GM18526 (cell line): ENCODE data around the gene TM4SF4.

Experiments
- POLR2A ChIP-seq: IDR thresholded peaks from 3 replicates; pipeline ENCODE4 v1.6.1; 2011; ENCODE audit not compliant: insufficient read length; ENCODE audit errors: extremely low read depth

TM4SF4 gene

GRCh38 chr3:149452036-149452435, 22.5 kb upstream of the TM4SF4 start:
- no peak for TF ChIP-seq POLR2A

- TF ChIP-seq POLR2A = no peak
Measured at GRCh38 chr3:149453140-149453805, 21.2 kb upstream of the TM4SF4 start.

- no peak for TF ChIP-seq POLR2A
Measured at GRCh38 chr3:149454746-149455145, 19.8 kb upstream of the TM4SF4 start.

- TF ChIP-seq POLR2A = no peak
Measured at GRCh38 chr3:149455366-149455765, 19.1 kb upstream of the TM4SF4 start.

GRCh38 chr3:149455989-149456388, 18.5 kb upstream of the TM4SF4 start:
- TF ChIP-seq POLR2A = no peak

- TF ChIP-seq POLR2A = no peak
Measured at GRCh38 chr3:149459491-149460059, 14.9 kb upstream of the TM4SF4 start.

GRCh38 chr3:149460117-149460516, 14.4 kb upstream of the TM4SF4 start:
- no peak for TF ChIP-seq POLR2A

GRCh38 chr3:149462051-149462450, 12.4 kb upstream of the TM4SF4 start:
- TF ChIP-seq POLR2A = no peak

- TF ChIP-seq POLR2A = no peak
Measured at GRCh38 chr3:149462581-149463011, 11.9 kb upstream of the TM4SF4 start.

GRCh38 chr3:149463921-149464320, 10.6 kb upstream of the TM4SF4 start:
- no peak for TF ChIP-seq POLR2A

GRCh38 chr3:149464542-149465328, 9.8 kb upstream of the TM4SF4 start:
- TF ChIP-seq POLR2A = no peak

GRCh38 chr3:149465351-149465883, 9.1 kb upstream of the TM4SF4 start:
- TF ChIP-seq POLR2A = no peak

GRCh38 chr3:149466192-149466591, 8.3 kb upstream of the TM4SF4 start:
- TF ChIP-seq POLR2A = no peak

- TF ChIP-seq POLR2A = no peak
Measured at GRCh38 chr3:149468504-149469212, 5.8 kb upstream of the TM4SF4 start.

- no peak for TF ChIP-seq POLR2A
Measured at GRCh38 chr3:149470381-149470780, 4.1 kb upstream of the TM4SF4 start.
